OCI-LY7 (cell line): ENCODE measurements around the gene MYLK4. TPM values are rescaled to one million over a fixed set of nuclear protein-coding genes. Genes with fewer than 3 reads are reported as not detected.

Experiments used
- BruUV-seq: library from RNA; stranded (reverse); fragments of 400-500 nt; replicated peaks from 2 replicates; lab custom pipeline; 2021; lab: Mats Ljungman, UMichigan
- CTCF ChIA-PET: fragments of 300-600 bp; sonication (Branson Sonifier 250); formaldehyde crosslinking; loops from one replicate; lab custom pipeline; 2022; ENCODE audit warnings: antibody characterized with exemption; ENCODE audit not compliant: unreplicated experiment; lab: Charles Lee
- POLR2A ChIA-PET: fragments of 300-600 bp; sonication (Branson Sonifier 250); formaldehyde crosslinking; loops from one replicate; lab custom pipeline; 2022; ENCODE audit warnings: antibody characterized with exemption; lab: Charles Lee
- DNase-seq: peaks from one replicate; pipeline ENCODE4 v3.0.0-alpha.2; 2015; ENCODE audit warnings: low spot score
- H2AFZ ChIP-seq: fragments of 200-600 bp; sonication (generic), shearing (Covaris generic); 2 replicates; pipeline ENCODE4 v1.6.1; 2014; ENCODE audit warnings: mild to moderate bottlenecking, antibody characterized with exemption, low read length, moderate library complexity
- H3K27ac ChIP-seq: fragments of 200-600 bp; sonication (generic); 2 replicates; pipeline ENCODE4 v1.5.1; 2014; ENCODE audit warnings: mixed run types, low read depth, mild to moderate bottlenecking, moderate library complexity, low read length, inconsistent platforms; ENCODE audit not compliant: poor library complexity, severe bottlenecking
- H3K36me3 ChIP-seq: fragments of 200-600 bp; sonication (generic); 2 replicates; pipeline ENCODE4 v1.6.1; 2014; ENCODE audit warnings: mild to moderate bottlenecking, antibody characterized with exemption, low read length, moderate library complexity, mixed read lengths; ENCODE audit not compliant: insufficient read depth
- H3K4me1 ChIP-seq: fragments of 200-600 bp; sonication (generic); 2 replicates; pipeline ENCODE4 v1.5.1; 2014; ENCODE audit warnings: mild to moderate bottlenecking, low read length; ENCODE audit not compliant: insufficient read depth, poor library complexity, severe bottlenecking
- H3K4me2 ChIP-seq: fragments of 200-600 bp; sonication (generic); 2 replicates; pipeline ENCODE4 v1.6.1; 2014; ENCODE audit warnings: mild to moderate bottlenecking, low read length
- H3K4me3 ChIP-seq: fragments of 200-600 bp; sonication (generic); 2 replicates; pipeline ENCODE4 v1.5.1; 2014; ENCODE audit warnings: mild to moderate bottlenecking, low read depth, low read length; ENCODE audit not compliant: poor library complexity, severe bottlenecking
- H3K79me2 ChIP-seq: fragments of 200-600 bp; sonication (generic); 2 replicates; pipeline ENCODE4 v1.6.1; 2016; ENCODE audit warnings: low read depth, mild to moderate bottlenecking, low read length, moderate library complexity, mixed read lengths; ENCODE audit not compliant: insufficient read depth
- H3K9me2 ChIP-seq: fragments of 200-600 bp; sonication (generic); 2 replicates; pipeline ENCODE4 v1.6.1; 2016; ENCODE audit warnings: mild to moderate bottlenecking, low read length, mixed read lengths; ENCODE audit not compliant: insufficient read depth
- H3K9me3 ChIP-seq: fragments of 200-600 bp; sonication (generic); 2 replicates; pipeline ENCODE4 v1.6.1; 2014; ENCODE audit warnings: mild to moderate bottlenecking, mixed run types, low read length, mixed read lengths
- H4K20me1 ChIP-seq: fragments of 200-600 bp; sonication (generic); 2 replicates; pipeline ENCODE4 v1.6.1; 2014; ENCODE audit warnings: mild to moderate bottlenecking, antibody characterized with exemption, low read length, moderate library complexity, mixed read lengths; ENCODE audit not compliant: insufficient read depth
- CTCF ChIP-seq: fragments of 200-600 bp; sonication (generic); conservative IDR thresholded peaks from 2 replicates; pipeline ENCODE4 v1.5.1; 2014; ENCODE audit warnings: mild to moderate bottlenecking, antibody characterized with exemption, low read length, moderate library complexity, mixed read lengths
- EZH2phosphoT487 ChIP-seq: fragments of 200-600 bp; sonication (generic); IDR thresholded peaks from 2 replicates; pipeline ENCODE4 v1.6.1; 2018; ENCODE audit warnings: low read depth, borderline replicate concordance, mild to moderate bottlenecking, mixed run types, antibody characterized with exemption, low read length, moderate library complexity, mixed read lengths
- intact Hi-C: fragments of 100-400 bp; cut with micrococcal nuclease; formaldehyde crosslinking; loops from one replicate; pipeline ENCODE4 v1.10.0; 2022; ENCODE audit not compliant: unreplicated experiment
- total RNA-seq, 2 experiments: library from RNA; depleted of rRNA in 1 of 2; stranded (reverse); fragments of >200 nt in 1 of 2; shearing (Covaris generic) in 1 of 2; gene quantifications; 2 replicates each; pipeline ENCODE4 v1.2.3, GENCODE V29; 2014 to 2022

The MYLK4 gene
- total RNA-seq, 2 experiments from 2014 or later: 0.16 to 0.36 TPM

- CTCF ChIA-PET: no interaction called here
- no peaks in the 10 kb centered on the region for H3K36me3 ChIP-seq
- H2AFZ ChIP-seq: no peak overlapping the region
- POLR2A ChIA-PET: interaction anchor here (0.7 to 1.5 kb wide), 3 partner anchors 14 to 537 kb away, joined by 3 to 4 read pairs (median 4); no protein-coding TSS in a partner anchor
- no peaks in the 10 kb centered on the region for H3K79me2 ChIP-seq
- DNase-seq: no peak
- H3K9me2 ChIP-seq: no peaks in the 10 kb centered on the region
- intact Hi-C loops: no loop called here
- H3K9me3 ChIP-seq: peaks cover 5% of the 10 kb centered on the region; the same call in 1 of the 2 replicates
- BruUV-seq: no TSS peak
- no peak overlapping the region for H3K4me2 ChIP-seq
- TF ChIP-seq CTCF: no peak
- no peak for TF ChIP-seq EZH2phosphoT487
- H4K20me1 ChIP-seq: no peaks in the 10 kb centered on the region
- no peak overlapping the region for H3K4me3 ChIP-seq
- H3K27ac ChIP-seq: no peak overlapping the region
- no peaks in the 10 kb centered on the region for H3K4me1 ChIP-seq
Observed at GRCh38 chr6:2756687-2757224, 6.0 kb upstream of the MYLK4 start.

- H2AFZ ChIP-seq: no peak overlapping the region
- intact Hi-C loops: no loop called here
Observed at GRCh38 chr6:2756241-2756640, 5.5 kb upstream of the MYLK4 start.

More at GRCh38 chr6:2756241-2756640, 5.5 kb upstream of the MYLK4 start:
- DNase-seq: no peak
- Histone ChIP-seq H3K79me2 (no peaks in the 10 kb centered on the region), H3K27ac (no peak overlapping the region), H4K20me1 (no peaks in the 10 kb centered on the region), H3K4me3 (no peak overlapping the region), H3K4me2 (no peak overlapping the region), H3K9me3 (peaks cover 5% of the 10 kb centered on the region; the same call in 1 of the 2 replicates), H3K9me2 (no peaks in the 10 kb centered on the region), H3K4me1 (no peaks in the 10 kb centered on the region), H3K36me3 (no peaks in the 10 kb centered on the region)
- ChIA-PET POLR2A (interaction anchor here (0.7 to 1.5 kb wide), 2 partner anchors 19 to 538 kb away, joined by 4 read pairs; no protein-coding TSS in a partner anchor), CTCF (no interaction called here)
- BruUV-seq: no TSS peak
- no peak for TF ChIP-seq CTCF
- no peak for TF ChIP-seq EZH2phosphoT487
